Testis (tissue), 3 donors: ENCODE data around the gene EXOSC7. TPM values are rescaled to one million over a fixed set of nuclear protein-coding genes. Genes with fewer than 3 reads are reported as not detected.

Experiments
- DNase-seq: peaks from one replicate; pipeline ENCODE4 v3.0.0-alpha.2; 2019
- H3K27ac ChIP-seq, 2 donors: fragments of 200-600 bp; sonication (generic); one replicate each; pipeline ENCODE4 v1.5.1; 2019
- H3K27me3 ChIP-seq: fragments of 200-600 bp; sonication (generic); one replicate; pipeline ENCODE4 v1.5.1; 2019
- H3K36me3 ChIP-seq: fragments of 200-600 bp; sonication (generic); one replicate; pipeline ENCODE4 v1.5.1; 2017; ENCODE audit warnings: low read depth; ENCODE audit errors: missing control alignments
- H3K4me1 ChIP-seq: fragments of 200-600 bp; sonication (generic); one replicate; pipeline ENCODE4 v1.5.1; 2019
- H3K4me3 ChIP-seq, 2 donors: fragments of 200-600 bp; sonication (generic); one replicate each; pipeline ENCODE4 v1.5.1; 2017 to 2019
- H3K9me3 ChIP-seq: fragments of 200-600 bp; sonication (generic); one replicate; pipeline ENCODE4 v1.5.1; 2017
- POLR2A ChIP-seq: fragments of 450-650 bp; IDR thresholded peaks from one replicate; pipeline ENCODE4 v1.6.1; 2017; ENCODE audit warnings: antibody characterized with exemption, mild to moderate bottlenecking, moderate library complexity
- WGBS, 2 donors: methylation state at CpG; one replicate each; pipeline ENCODE4 v1.1.5; 2018; 5-methylcytosine and 5-hydroxymethylcytosine counted together
- intact Hi-C: fragments of 100-400 bp; cut with DNase I; formaldehyde crosslinking; loops from one replicate; pipeline ENCODE4 v1.15.1; 2023; ENCODE audit warnings: low total_unique reads
- polyA plus RNA-seq: library from polyadenylated mRNA; stranded (reverse); fragments of 350-450 nt; fragmentation: Illumina TruSeq; extraction: RNeasy Lipid Tissue Mini Kit (QIAGEN cat#74804); gene quantifications from one replicate; pipeline ENCODE4 v1.2.3, GENCODE V29; 2014; ENCODE audit warnings: low read depth, low replicate concordance; ENCODE audit not compliant: insufficient read depth
- total RNA-seq, 2 donors: library from RNA; depleted of rRNA; stranded (reverse); fragments of >200 nt; gene quantifications; one replicate each; pipeline ENCODE4 v1.2.3, GENCODE V29; 2016
- TF ChIP-seq, protein P1 (sequence below), 3 experiments: fragments of 450-650 bp in 2 of 3; fragments of 200-600 bp in 1 of 3; sonication (generic) in 1 of 3; IDR thresholded peaks; one replicate each; pipeline ENCODE4 v1.5.1; 2016 to 2019; ENCODE audit warnings: antibody characterized with exemption in 3 of 3, mild to moderate bottlenecking in 2 of 3, moderate library complexity in 1 of 3

The EXOSC7 gene
- total and polyA plus RNA-seq, 3 donors from 2014 or later: 63.3 to 71.5 (median 66.3) TPM

GRCh38 chr3:44999782-45000181, 23.7 kb downstream of the EXOSC7 start:
- 76 to 91% methylated on average over 2 of the region's 2 CpGs for WGBS, 2 donors

DNA sequence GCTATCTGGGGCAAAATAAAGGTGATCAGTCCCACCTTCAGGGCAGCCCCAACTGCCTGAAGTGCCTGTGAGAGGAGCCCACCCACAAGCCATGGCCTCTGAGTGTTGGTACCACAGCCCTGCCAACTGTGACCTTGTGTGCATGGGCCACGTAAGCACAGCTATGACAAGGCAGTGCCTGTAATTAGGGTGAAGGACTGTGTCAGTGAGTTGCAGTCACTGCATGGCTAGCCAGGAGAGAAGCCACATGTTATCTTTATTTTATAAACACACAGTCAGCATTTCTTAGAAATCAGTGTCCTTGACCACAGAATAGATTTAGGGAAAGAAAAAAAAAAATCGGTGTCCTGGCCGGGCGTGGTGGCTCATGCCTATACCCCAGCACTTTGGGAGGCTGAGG, 24.8 kb downstream of the EXOSC7 start:
- WGBS, 2 donors: 81 to 83% methylated on average over 4 of the region's 4 CpGs
- no peak for DNase-seq
- H3K27me3 ChIP-seq: no peaks in the 10 kb centered on the region
- H3K27ac ChIP-seq: no peak overlapping the region
- peaks cover 11% of the 10 kb centered on the region for H3K4me1 ChIP-seq
- H3K4me3 ChIP-seq: no peak overlapping the region
- no peaks in the 10 kb centered on the region for H3K9me3 ChIP-seq
- TF ChIP-seq, protein P1, sequence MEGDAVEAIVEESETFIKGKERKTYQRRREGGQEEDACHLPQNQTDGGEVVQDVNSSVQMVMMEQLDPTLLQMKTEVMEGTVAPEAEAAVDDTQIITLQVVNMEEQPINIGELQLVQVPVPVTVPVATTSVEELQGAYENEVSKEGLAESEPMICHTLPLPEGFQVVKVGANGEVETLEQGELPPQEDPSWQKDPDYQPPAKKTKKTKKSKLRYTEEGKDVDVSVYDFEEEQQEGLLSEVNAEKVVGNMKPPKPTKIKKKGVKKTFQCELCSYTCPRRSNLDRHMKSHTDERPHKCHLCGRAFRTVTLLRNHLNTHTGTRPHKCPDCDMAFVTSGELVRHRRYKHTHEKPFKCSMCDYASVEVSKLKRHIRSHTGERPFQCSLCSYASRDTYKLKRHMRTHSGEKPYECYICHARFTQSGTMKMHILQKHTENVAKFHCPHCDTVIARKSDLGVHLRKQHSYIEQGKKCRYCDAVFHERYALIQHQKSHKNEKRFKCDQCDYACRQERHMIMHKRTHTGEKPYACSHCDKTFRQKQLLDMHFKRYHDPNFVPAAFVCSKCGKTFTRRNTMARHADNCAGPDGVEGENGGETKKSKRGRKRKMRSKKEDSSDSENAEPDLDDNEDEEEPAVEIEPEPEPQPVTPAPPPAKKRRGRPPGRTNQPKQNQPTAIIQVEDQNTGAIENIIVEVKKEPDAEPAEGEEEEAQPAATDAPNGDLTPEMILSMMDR (IDR thresholded peaks at IDR 0.05): no peak
- no peak for TF ChIP-seq POLR2A
- intact Hi-C loops: no loop called here
- H3K36me3 ChIP-seq: no peaks in the 10 kb centered on the region

More at GRCh38 chr3:44999782-45000181, 23.7 kb downstream of the EXOSC7 start:
- no peak for DNase-seq
- H3K27me3 ChIP-seq: no peaks in the 10 kb centered on the region
- H3K36me3 ChIP-seq: no peaks in the 10 kb centered on the region
- H3K4me1 ChIP-seq: peaks cover 21% of the 10 kb centered on the region
- no peak for TF ChIP-seq POLR2A
- TF ChIP-seq, protein P1 (IDR thresholded peaks at IDR 0.05): no peak
- H3K4me3 ChIP-seq: no peak overlapping the region
- H3K9me3 ChIP-seq: no peaks in the 10 kb centered on the region
- H3K27ac ChIP-seq: no peak overlapping the region
- intact Hi-C loops: no loop called here

DNA sequence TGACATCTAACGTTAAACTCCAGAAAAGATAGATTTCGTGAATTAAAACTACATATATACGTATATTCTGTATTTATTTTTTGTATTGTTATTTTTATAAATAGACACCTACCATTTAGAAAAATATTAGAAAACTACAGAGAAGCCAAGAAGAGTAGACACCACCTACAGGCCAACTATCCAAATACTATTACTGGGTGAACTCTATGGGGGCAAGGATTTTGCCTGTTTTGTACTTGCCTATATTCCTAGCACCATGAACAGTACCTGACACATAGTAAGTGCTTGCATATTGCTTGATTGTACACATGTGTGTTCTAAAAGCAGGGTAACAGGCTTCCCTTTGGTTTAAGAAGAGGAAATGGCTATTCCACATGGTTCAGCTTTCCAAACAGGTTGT, 25.7 kb downstream of the EXOSC7 start:
- H3K27me3 ChIP-seq: no peaks in the 10 kb centered on the region
- H3K36me3 ChIP-seq: no peaks in the 10 kb centered on the region
- H3K9me3 ChIP-seq: no peaks in the 10 kb centered on the region
- H3K27ac ChIP-seq: no peak overlapping the region
- TF ChIP-seq, protein P1 (IDR thresholded peaks at IDR 0.05): no peak
- no peak for TF ChIP-seq POLR2A
- H3K4me3 ChIP-seq: no peak overlapping the region
- no peak for DNase-seq
- peaks cover 4% of the 10 kb centered on the region for H3K4me1 ChIP-seq
- 94 to 95% methylated on average over 3 of the region's 3 CpGs for WGBS, 2 donors
- intact Hi-C loops: no loop called here

GRCh38 chr3:45002139-45002660, 26.2 kb downstream of the EXOSC7 start:
- WGBS, 2 donors: 85 to 86% methylated on average over 2 of the region's 2 CpGs
- Histone ChIP-seq H3K4me1 (no peaks in the 10 kb centered on the region), H3K9me3 (no peaks in the 10 kb centered on the region), H3K36me3 (no peaks in the 10 kb centered on the region), H3K4me3 (no peak overlapping the region), H3K27me3 (no peaks in the 10 kb centered on the region), H3K27ac (no peak overlapping the region)
- DNase-seq: no peak
- intact Hi-C loops: no loop called here
- TF ChIP-seq, protein P1 (IDR thresholded peaks at IDR 0.05): no peak
- no peak for TF ChIP-seq POLR2A

DNA sequence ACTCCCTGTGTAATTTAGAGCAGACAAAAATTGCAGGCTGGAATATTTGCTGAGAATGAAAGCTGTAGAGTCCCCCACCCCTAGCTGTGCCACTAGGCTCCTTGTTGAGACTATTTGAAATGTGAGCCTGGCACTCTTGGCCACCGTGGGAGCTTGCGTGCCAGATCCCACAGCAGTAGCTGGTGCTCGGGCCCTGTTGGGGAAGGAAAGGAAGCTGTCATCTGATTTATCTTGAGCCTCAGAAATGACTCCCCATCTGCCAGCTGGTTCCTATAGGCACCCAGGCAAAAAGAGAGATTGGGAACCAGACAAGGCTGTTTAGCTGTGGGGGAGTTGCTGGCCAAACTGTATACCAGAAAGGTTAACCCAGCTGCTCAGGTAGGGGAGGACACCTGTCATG, 26.7 kb downstream of the EXOSC7 start:
- no peak for TF ChIP-seq POLR2A
- TF ChIP-seq, protein P1 (IDR thresholded peaks at IDR 0.05): no peak
- DNase-seq: no peak
- Histone ChIP-seq H3K9me3 (no peaks in the 10 kb centered on the region), H3K4me3 (no peak overlapping the region), H3K36me3 (no peaks in the 10 kb centered on the region), H3K27ac (no peak overlapping the region), H3K27me3 (no peaks in the 10 kb centered on the region), H3K4me1 (no peaks in the 10 kb centered on the region)
- WGBS, 2 donors: 87 to 93% methylated on average over 3 of the region's 3 CpGs
- intact Hi-C loops: no loop called here
